GM12874 (cell line): ENCODE data around the gene LY6G5B.

Experiments
- TF ChIP-seq, protein P1 (sequence below): IDR thresholded peaks from 2 replicates; pipeline ENCODE4 v1.5.1; 2011; ENCODE audit warnings: low read depth, mild to moderate bottlenecking, control low read depth, low read length, moderate library complexity; ENCODE audit not compliant: insufficient read depth

LY6G5B gene, protein sequence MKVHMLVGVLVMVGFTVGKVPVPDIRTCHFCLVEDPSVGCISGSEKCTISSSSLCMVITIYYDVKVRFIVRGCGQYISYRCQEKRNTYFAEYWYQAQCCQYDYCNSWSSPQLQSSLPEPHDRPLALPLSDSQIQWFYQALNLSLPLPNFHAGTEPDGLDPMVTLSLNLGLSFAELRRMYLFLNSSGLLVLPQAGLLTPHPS

DNA sequence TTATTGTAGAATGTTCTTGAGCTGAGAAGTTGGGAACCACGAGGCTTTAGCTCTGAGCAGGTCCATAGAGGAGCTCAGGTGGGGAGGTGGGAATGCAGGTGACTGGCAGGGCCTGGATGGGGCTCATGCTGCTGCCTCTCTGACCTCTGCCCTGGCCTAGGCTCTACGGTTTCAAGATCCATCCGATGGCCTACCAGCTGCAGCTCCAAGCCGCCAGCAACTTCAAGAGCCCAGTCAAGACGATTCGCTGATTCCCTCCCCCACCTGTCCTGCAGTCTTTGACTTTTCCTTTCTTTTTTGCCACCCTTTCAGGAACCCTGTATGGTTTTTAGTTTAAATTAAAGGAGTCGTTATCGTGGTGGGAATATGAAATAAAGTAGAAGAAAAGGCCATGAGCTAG lies at the start of gene LY6G5B:
LY6G5B (plus strand) TSS at position 301 of the 400 bp plus-strand sequence. CDS start 975 bp downstream, outside the sequence.
- TF ChIP-seq, protein P1, sequence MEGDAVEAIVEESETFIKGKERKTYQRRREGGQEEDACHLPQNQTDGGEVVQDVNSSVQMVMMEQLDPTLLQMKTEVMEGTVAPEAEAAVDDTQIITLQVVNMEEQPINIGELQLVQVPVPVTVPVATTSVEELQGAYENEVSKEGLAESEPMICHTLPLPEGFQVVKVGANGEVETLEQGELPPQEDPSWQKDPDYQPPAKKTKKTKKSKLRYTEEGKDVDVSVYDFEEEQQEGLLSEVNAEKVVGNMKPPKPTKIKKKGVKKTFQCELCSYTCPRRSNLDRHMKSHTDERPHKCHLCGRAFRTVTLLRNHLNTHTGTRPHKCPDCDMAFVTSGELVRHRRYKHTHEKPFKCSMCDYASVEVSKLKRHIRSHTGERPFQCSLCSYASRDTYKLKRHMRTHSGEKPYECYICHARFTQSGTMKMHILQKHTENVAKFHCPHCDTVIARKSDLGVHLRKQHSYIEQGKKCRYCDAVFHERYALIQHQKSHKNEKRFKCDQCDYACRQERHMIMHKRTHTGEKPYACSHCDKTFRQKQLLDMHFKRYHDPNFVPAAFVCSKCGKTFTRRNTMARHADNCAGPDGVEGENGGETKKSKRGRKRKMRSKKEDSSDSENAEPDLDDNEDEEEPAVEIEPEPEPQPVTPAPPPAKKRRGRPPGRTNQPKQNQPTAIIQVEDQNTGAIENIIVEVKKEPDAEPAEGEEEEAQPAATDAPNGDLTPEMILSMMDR, result no peak

- TF ChIP-seq, protein P1, result no peak
Observed at GRCh38 chr6:31620586-31621319, 49.0 kb upstream of the LY6G5B start, which contains the start of gene PRRC2A. PRRC2A (plus strand) TSS chr6:31620715; CDS start chr6:31622790, 2,075 bp downstream.

DNA sequence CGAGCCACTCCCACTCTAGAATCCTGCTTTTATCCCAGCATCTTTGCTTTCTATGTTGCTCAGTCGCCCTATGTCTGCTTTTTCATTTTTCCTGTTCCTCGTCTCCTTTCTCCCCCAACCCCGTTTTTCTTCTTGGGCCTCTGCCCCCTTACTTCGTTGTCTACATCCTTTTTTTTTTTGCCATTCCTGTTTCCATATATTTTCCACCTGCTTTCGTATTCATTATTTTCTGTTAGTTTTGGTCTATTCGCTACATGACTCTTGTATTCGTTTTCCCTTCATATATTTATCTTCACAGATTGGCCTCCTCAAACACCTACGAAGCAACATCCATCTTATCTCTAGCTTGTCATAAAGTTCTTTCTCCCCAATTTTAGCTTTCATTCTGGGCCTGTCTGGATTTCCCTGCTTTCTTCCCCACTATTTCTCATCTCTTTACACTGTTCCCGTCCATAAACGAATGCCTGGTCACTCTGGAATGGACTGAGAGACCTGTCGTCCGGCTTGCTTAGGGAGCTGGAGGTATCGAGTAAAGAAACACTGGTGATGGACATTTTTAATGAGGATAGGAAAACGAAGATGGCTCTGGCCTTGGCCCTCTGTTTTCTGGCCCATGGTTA lies 48.3 kb upstream of the LY6G5B start:
- TF ChIP-seq, protein P1, result no peak

DNA sequence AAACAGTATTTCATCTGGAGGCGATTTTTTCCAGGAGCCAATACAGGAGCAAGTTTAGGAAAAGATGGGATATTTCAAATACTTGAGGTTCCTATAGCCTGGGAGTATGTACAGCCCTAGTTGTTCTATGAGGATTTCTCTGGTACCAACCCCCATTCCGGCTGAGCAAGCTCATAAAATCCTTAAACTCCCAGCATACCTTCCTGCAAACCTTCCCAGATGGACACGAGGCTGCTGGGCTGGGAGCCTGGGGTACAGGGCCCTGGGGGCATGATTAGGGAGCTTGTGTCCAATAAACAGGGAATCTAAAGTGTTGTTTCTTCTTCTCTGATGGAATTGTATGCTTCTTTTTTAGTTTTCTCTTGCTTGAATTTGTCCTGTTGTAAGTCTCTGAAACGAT lies 47.8 kb upstream of the LY6G5B start:
- TF ChIP-seq, protein P1, result no peak

- TF ChIP-seq, protein P1, result no peak
Observed at GRCh38 chr6:31622684-31623091, 47.1 kb upstream of the LY6G5B start.

- TF ChIP-seq, protein P1, result no peak
Observed at GRCh38 chr6:31624070-31624469, 45.7 kb upstream of the LY6G5B start.

DNA sequence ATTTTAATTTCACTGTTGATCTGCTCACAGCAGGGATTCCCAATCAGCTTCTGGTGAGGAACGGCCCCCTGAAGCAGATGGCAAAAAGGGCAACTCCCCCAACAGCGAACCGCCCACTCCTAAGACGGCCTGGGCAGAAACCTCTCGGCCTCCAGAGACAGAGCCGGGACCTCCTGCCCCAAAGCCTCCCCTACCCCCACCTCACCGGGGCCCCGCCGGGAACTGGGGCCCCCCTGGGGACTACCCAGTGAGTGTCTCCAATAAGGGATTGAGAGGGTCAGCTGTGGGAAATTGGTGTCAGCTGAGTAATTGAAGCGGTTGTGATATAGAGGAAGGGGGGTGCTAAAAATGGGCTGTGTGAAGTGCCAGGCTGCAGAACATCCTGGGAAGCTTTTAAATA lies 42.8 kb upstream of the LY6G5B start:
- TF ChIP-seq, protein P1, result no peak
